WERI-Rb-1 (cell line): ENCODE data around the gene RASAL2.

Source experiments
- DNase-seq: peaks from one replicate; pipeline ENCODE4 v3.0.0-alpha.2; 2020
- H3K27ac ChIP-seq: fragments of 250-450 bp; sonication (Bioruptor Pico); 2 replicates; pipeline ENCODE4 v1.5.1; 2020; ENCODE audit warnings: mild to moderate bottlenecking, moderate library complexity
- H3K27me3 ChIP-seq: fragments of 250-450 bp; sonication (Bioruptor Pico); 2 replicates; pipeline ENCODE4 v1.5.1; 2021; ENCODE audit warnings: mild to moderate bottlenecking, low read depth, moderate library complexity; ENCODE audit not compliant: insufficient read depth, severe bottlenecking
- H3K36me3 ChIP-seq: fragments of 250-450 bp; sonication (Bioruptor Pico); 2 replicates; pipeline ENCODE4 v1.5.1; 2020; ENCODE audit warnings: mild to moderate bottlenecking, moderate library complexity
- H3K4me3 ChIP-seq: 2 replicates; pipeline ENCODE4 v1.5.1; 2011; ENCODE audit warnings: low read depth, mild to moderate bottlenecking, control low read depth, low read length
- H3K9me3 ChIP-seq: fragments of 250-450 bp; sonication (Bioruptor Pico); 2 replicates; pipeline ENCODE4 v1.5.1; 2021; ENCODE audit warnings: mild to moderate bottlenecking, moderate library complexity; ENCODE audit not compliant: severe bottlenecking
- CTCF ChIP-seq: IDR thresholded peaks from 2 replicates; pipeline ENCODE4 v1.5.1; 2011; ENCODE audit warnings: low read depth, mild to moderate bottlenecking, control low read depth, inconsistent platforms, low read length

Gene RASAL2

GRCh38 chr1:178529364-178530036 is 435.6 kb downstream of the RASAL2 start:
- Histone ChIP-seq H3K9me3 (peaks cover 3% of the 10 kb centered on the region), H3K4me3 (no peak overlapping the region), H3K27me3 (no peaks in the 10 kb centered on the region), H3K36me3 (no peaks in the 10 kb centered on the region), H3K27ac (no peak overlapping the region)
- no peak for DNase-seq
- TF ChIP-seq CTCF: 0 out of 2 replicates have a peak, but pooled peaks have one; percentile 21

GRCh38 chr1:178530037-178530402 is 436.1 kb downstream of the RASAL2 start:
- Histone ChIP-seq H3K27me3 (no peaks in the 10 kb centered on the region), H3K4me3 (no peak overlapping the region), H3K27ac (no peak overlapping the region), H3K36me3 (no peaks in the 10 kb centered on the region), H3K9me3 (peaks cover 3% of the 10 kb centered on the region)
- DNase-seq: no peak
- no peak for TF ChIP-seq CTCF

- no peaks in the 10 kb centered on the region for H3K36me3 ChIP-seq
- H3K4me3 ChIP-seq: no peak overlapping the region
- H3K9me3 ChIP-seq: peaks cover 3% of the 10 kb centered on the region
- H3K27ac ChIP-seq: no peak overlapping the region
- H3K27me3 ChIP-seq: no peaks in the 10 kb centered on the region
- TF ChIP-seq CTCF: no peak
- DNase-seq: no peak
Measured at GRCh38 chr1:178530502-178530901, 436.6 kb downstream of the RASAL2 start.

- H3K27ac ChIP-seq: no peak overlapping the region
- DNase-seq: no peak
- H3K4me3 ChIP-seq: no peak overlapping the region
- no peaks in the 10 kb centered on the region for H3K9me3 ChIP-seq
- no peaks in the 10 kb centered on the region for H3K36me3 ChIP-seq
- no peak for TF ChIP-seq CTCF
- H3K27me3 ChIP-seq: no peaks in the 10 kb centered on the region
Measured at GRCh38 chr1:178531887-178532286, 438.0 kb downstream of the RASAL2 start.

GRCh38 chr1:178532392-178532791 is 438.5 kb downstream of the RASAL2 start:
- H3K27me3 ChIP-seq: no peaks in the 10 kb centered on the region
- peak; percentile 89 for DNase-seq
- no peaks in the 10 kb centered on the region for H3K36me3 ChIP-seq
- H3K4me3 ChIP-seq: no peak overlapping the region
- H3K27ac ChIP-seq: no peak overlapping the region
- TF ChIP-seq CTCF: peak; percentile 94
- H3K9me3 ChIP-seq: no peaks in the 10 kb centered on the region
